ENCODE data around the gene HES3.

- no peak for TF ChIP-seq CTCF (conservative IDR thresholded peaks at IDR 0.05; ENCODE audit: low read length)
- no peak for TF ChIP-seq EZH2phosphoT487 (IDR thresholded peaks at IDR 0.05; ENCODE audit: borderline replicate concordance, low read depth, low read length)
Measured at GRCh38 chr1:6211731-6212130, 32.2 kb upstream of the HES3 start.
